Endothelial cell of umbilical vein (primary cell): ENCODE results near the gene FBXO9. TPM values are rescaled to one million over a fixed set of nuclear protein-coding genes. Genes with fewer than 3 reads are reported as not detected.

Experiments used
- BruUV-seq: library from RNA; stranded (reverse); fragments of 400-500 nt; replicated peaks from 2 replicates; lab custom pipeline; 2021; lab: Mats Ljungman, UMichigan
- CTCF ChIA-PET: fragments of 300-600, 350-600 bp; sonication (Branson Sonifier 250); formaldehyde crosslinking; loops from one replicate; lab custom pipeline; 2021; ENCODE audit warnings: antibody characterized with exemption, inconsistent platforms; lab: Charles Lee
- POLR2A ChIA-PET: fragments of 300-600, 350-600 bp; sonication (Branson Sonifier 250); formaldehyde crosslinking; loops from one replicate; lab custom pipeline; 2021; ENCODE audit warnings: antibody characterized with exemption, inconsistent platforms; lab: Charles Lee
- DNase-seq: peaks from one replicate; pipeline ENCODE4 v3.0.0-alpha.2; 2011; ENCODE audit warnings: low read depth, low spot score
- FAIRE-seq: peaks from 2 replicates; lab custom pipeline; 2011; peaks lifted over from hg19 to GRCh38; lab: Jason Lieb, UNC
- H2AFZ ChIP-seq: 2 replicates; pipeline ENCODE4 v1.6.0; 2012; ENCODE audit warnings: low read depth, low read length, control low read depth, inconsistent platforms
- H3K27ac ChIP-seq: 2 replicates; pipeline ENCODE4 v1.5.1; 2011; ENCODE audit warnings: low read depth, mild to moderate bottlenecking, control low read depth, low read length, moderate library complexity; ENCODE audit not compliant: insufficient read depth
- H3K27me3 ChIP-seq, 2 experiments: 2 replicates each; pipeline versions ENCODE4 v1.6.0 to v1.6.1; 2011; ENCODE audit warnings: low read length in 2 of 2, mixed read lengths in 1 of 2; ENCODE audit not compliant: control insufficient read depth in 2 of 2, insufficient read depth in 2 of 2
- H3K36me3 ChIP-seq, 2 experiments: 2 replicates in 1 of 2; 3 replicates in 1 of 2; pipeline ENCODE4 v1.5.1; 2011; ENCODE audit warnings: low read length in 2 of 2, mild to moderate bottlenecking in 1 of 2, moderate library complexity in 1 of 2; ENCODE audit not compliant: control insufficient read depth in 2 of 2, insufficient read depth in 2 of 2; ENCODE audit errors: extremely low read depth in 1 of 2
- H3K4me1 ChIP-seq: 3 replicates; pipeline ENCODE4 v1.5.1; 2011; ENCODE audit warnings: mild to moderate bottlenecking, low read length; ENCODE audit not compliant: control insufficient read depth, insufficient read depth; ENCODE audit errors: extremely low read depth
- H3K4me2 ChIP-seq: 2 replicates; pipeline ENCODE4 v1.6.1; 2011; ENCODE audit warnings: low read length, control low read depth, mixed read lengths; ENCODE audit not compliant: insufficient read depth
- H3K4me3 ChIP-seq, 3 experiments: fragments of 200-600 bp in 1 of 3; sonication (generic), shearing (Covaris generic) in 1 of 3; replicated peaks in 1 of 3; 2 replicates each; pipeline ENCODE4 v1.5.1; 2011 to 2016; ENCODE audit warnings: control low read depth in 3 of 3, low read length in 3 of 3, mild to moderate bottlenecking in 2 of 3, inconsistent platforms in 1 of 3, low read depth in 1 of 3, moderate library complexity in 1 of 3; ENCODE audit not compliant: insufficient read depth in 1 of 3
- H3K79me2 ChIP-seq: 2 replicates; pipeline ENCODE4 v1.6.0; 2012; ENCODE audit warnings: low read length, inconsistent platforms; ENCODE audit not compliant: control insufficient read depth, insufficient read depth
- H3K9ac ChIP-seq: replicated peaks from 2 replicates; pipeline ENCODE3; 2011; ENCODE audit warnings: low read length, control low read depth; ENCODE audit not compliant: insufficient read depth; ENCODE audit errors: extremely low read depth
- H3K9me1 ChIP-seq: replicated peaks from 3 replicates; pipeline ENCODE4 v1.6.0; 2011; ENCODE audit warnings: mild to moderate bottlenecking, low read length; ENCODE audit not compliant: control insufficient read depth, insufficient read depth; ENCODE audit errors: extremely low read depth
- H3K9me3 ChIP-seq: replicated peaks from 2 replicates; pipeline ENCODE4 v1.5.1; 2012; ENCODE audit warnings: low read length, inconsistent platforms; ENCODE audit not compliant: control insufficient read depth, insufficient read depth
- H4K20me1 ChIP-seq: replicated peaks from 2 replicates; pipeline ENCODE3; 2011; ENCODE audit warnings: mild to moderate bottlenecking, low read length; ENCODE audit not compliant: control insufficient read depth, insufficient read depth; ENCODE audit errors: extremely low read depth
- CTCF ChIP-seq, 2 donors: IDR thresholded peaks; 1 replicate in 1 of 2; 2 replicates in 1 of 2; pipeline ENCODE4 v1.5.1; 2011; ENCODE audit warnings: low read length in 2 of 2, mild to moderate bottlenecking in 2 of 2, moderate library complexity in 2 of 2, control low read depth in 1 of 2, inconsistent platforms in 1 of 2, low read depth in 1 of 2; ENCODE audit not compliant: insufficient read depth in 1 of 2; ENCODE audit errors: extremely low read depth in 1 of 2
- EZH2 ChIP-seq: IDR thresholded peaks from 2 replicates; pipeline ENCODE4 v1.6.1; 2012; ENCODE audit warnings: borderline replicate concordance, low read depth, mild to moderate bottlenecking, moderate library complexity, low read length, inconsistent platforms; ENCODE audit not compliant: severe bottlenecking
- FOS ChIP-seq: IDR thresholded peaks from 2 replicates; pipeline ENCODE4 v1.6.1; 2011; ENCODE audit warnings: mild to moderate bottlenecking, low read length, moderate library complexity, borderline replicate concordance; ENCODE audit not compliant: insufficient read depth
- GATA2 ChIP-seq: IDR thresholded peaks from 2 replicates; pipeline ENCODE4 v1.7.0; 2011; ENCODE audit warnings: low read depth, mild to moderate bottlenecking, moderate library complexity, mixed read lengths, low read length; ENCODE audit not compliant: insufficient read length, insufficient read depth
- JUN ChIP-seq: IDR thresholded peaks from 2 replicates; pipeline ENCODE4 v1.6.1; 2011; ENCODE audit warnings: borderline replicate concordance, low read depth; ENCODE audit not compliant: insufficient read length, insufficient read depth
- MAX ChIP-seq: IDR thresholded peaks from 2 replicates; pipeline ENCODE4 v1.6.1; 2011; ENCODE audit not compliant: insufficient read depth, insufficient read length
- MYC ChIP-seq: IDR thresholded peaks from one replicate; pipeline ENCODE4 v1.6.1; 2011; ENCODE audit warnings: mild to moderate bottlenecking, low read depth, low read length
- POLR2A ChIP-seq: IDR thresholded peaks from 2 replicates; pipeline ENCODE4 v1.6.1; 2012; ENCODE audit warnings: low read depth, mild to moderate bottlenecking, control low read depth, low read length
- POLR2AphosphoS5 ChIP-seq: IDR thresholded peaks from 2 replicates; pipeline ENCODE4 v1.6.1; 2012; ENCODE audit warnings: low read depth, mild to moderate bottlenecking, control low read depth, low read length, moderate library complexity; ENCODE audit not compliant: insufficient read depth
- dilution Hi-C: fragments of 300-500 bp; cut with MboI; formaldehyde crosslinking; loops from one replicate; pipeline ENCODE4 v1.15.0; 2019; ENCODE audit warnings: low sequenced_read_pairs; ENCODE audit not compliant: extremely low pct_ligation_motif_present
- intact Hi-C: fragments of 100-400 bp; cut with micrococcal nuclease; formaldehyde crosslinking; loops from one replicate; pipeline ENCODE4 v1.10.0; 2022
- polyA plus RNA-seq, 4 experiments: library from polyadenylated mRNA; depleted of rRNA in 3 of 4; stranded (reverse) in 3 of 4; unstranded in 1 of 4; fragments of >200 nt; gene quantifications; 2 replicates each; pipeline versions ENCODE4 v1.2.1 to v1.2.3, GENCODE V29; 2011 to 2012; ENCODE audit warnings: missing spikeins in 1 of 4
- total RNA-seq: library from RNA; stranded (reverse); gene quantifications from 2 replicates; pipeline ENCODE4 v1.2.3, GENCODE V29; 2021

Gene FBXO9
- total and polyA plus RNA-seq, 2 donors (not counting 3 experiments of a cell fraction or from before 2014, with no cell fraction given) = 48.1 to 58.9 TPM

- FAIRE-seq = no peak
- no peaks in the 10 kb centered on the region for H4K20me1 ChIP-seq
- ChIA-PET CTCF (interaction anchor here (0.7 kb wide), 1 partner anchor 398 kb away, joined by 3 read pairs; no protein-coding TSS in a partner anchor), POLR2A (no interaction called here)
- no peaks in the 10 kb centered on the region for H3K27me3 ChIP-seq
- no peak overlapping the region for H2AFZ ChIP-seq
- BruUV-seq = no TSS peak
- dilution Hi-C loops (no loop called here), intact Hi-C loops (no loop called here)
- H3K79me2 ChIP-seq = no peaks in the 10 kb centered on the region
- H3K4me3 ChIP-seq = no peak overlapping the region
- no peaks in the 10 kb centered on the region for H3K9me1 ChIP-seq
- no peaks in the 10 kb centered on the region for H3K4me1 ChIP-seq
- no peak overlapping the region for H3K27ac ChIP-seq
- TF ChIP-seq FOS (no peak), EZH2 (no peak), CTCF (IDR thresholded peaks at IDR 0.05; ENCODE audit: extremely low read depth in 1 of 2, insufficient read depth in 1 of 2, low read depth in 1 of 2, low read length in 2 of 2) (no peak), GATA2 (no peak), JUN (no peak), POLR2AphosphoS5 (no peak), POLR2A (no peak), MAX (no peak), MYC (no peak)
- H3K9ac ChIP-seq = no peak overlapping the region
- no peak for DNase-seq
- no peak overlapping the region for H3K4me2 ChIP-seq
- peaks cover 21 to 35% of the 10 kb centered on the region in 2 experiments for H3K36me3 ChIP-seq
- no peaks in the 10 kb centered on the region for H3K9me3 ChIP-seq
These were observed 30.5 kb downstream of the FBXO9 start for GRCh38 chr6:53095716-53096115.
